Karpas-422 (cell line): ENCODE results near the gene GPR27. TPM values are rescaled to one million over a fixed set of nuclear protein-coding genes. Genes with fewer than 3 reads are reported as not detected.

Source experiments
- DNase-seq: peaks from one replicate; pipeline ENCODE4 v3.0.0-alpha.2; 2015
- H2AFZ ChIP-seq: fragments of 200-600 bp; sonication (generic); 2 replicates; pipeline ENCODE4 v1.6.1; 2014; ENCODE audit warnings: antibody characterized with exemption, low read length, mixed read lengths
- H3K27ac ChIP-seq: fragments of 200-600 bp; sonication (generic); 2 replicates; pipeline ENCODE4 v1.5.1; 2014; ENCODE audit warnings: mild to moderate bottlenecking, low read length, moderate library complexity
- H3K27me3 ChIP-seq: fragments of 200-600 bp; sonication (generic); 2 replicates; pipeline ENCODE4 v1.6.1; 2014; ENCODE audit warnings: low read length, mixed read lengths
- H3K36me3 ChIP-seq: fragments of 200-600 bp; sonication (generic); 2 replicates; pipeline ENCODE4 v1.6.1; 2014; ENCODE audit warnings: low read length, mixed read lengths; ENCODE audit not compliant: insufficient read depth
- H3K4me1 ChIP-seq: fragments of 200-600 bp; sonication (generic); 2 replicates; pipeline ENCODE4 v1.6.1; 2014; ENCODE audit warnings: mild to moderate bottlenecking, low read length, mixed read lengths
- H3K4me2 ChIP-seq: fragments of 200-600 bp; sonication (generic); 2 replicates; pipeline ENCODE4 v1.6.1; 2014; ENCODE audit warnings: low read length, low read depth, mild to moderate bottlenecking; ENCODE audit not compliant: poor library complexity, severe bottlenecking
- H3K4me3 ChIP-seq: fragments of 200-600 bp; sonication (generic); 2 replicates; pipeline ENCODE4 v1.5.1; 2014; ENCODE audit warnings: mild to moderate bottlenecking, antibody characterized with exemption, low read length, mixed read lengths
- H3K79me2 ChIP-seq: fragments of 200-600 bp; sonication (generic); 2 replicates; pipeline ENCODE4 v1.6.1; 2014; ENCODE audit warnings: mild to moderate bottlenecking, low read length, mixed read lengths
- H3K9ac ChIP-seq: fragments of 200-600 bp; sonication (generic); 2 replicates; pipeline ENCODE4 v1.6.0; 2014; ENCODE audit warnings: low read length
- H3K9me2 ChIP-seq: fragments of 200-600 bp; sonication (generic), shearing (Covaris generic); replicated peaks from 2 replicates; pipeline ENCODE4 v1.6.0; 2014; ENCODE audit warnings: mild to moderate bottlenecking, low read length, moderate library complexity; ENCODE audit not compliant: insufficient read depth
- H3K9me3 ChIP-seq: fragments of 300-700, 200-600 bp; sonication (generic); 2 replicates; pipeline ENCODE4 v1.6.1; 2014; ENCODE audit warnings: low read length, mixed read lengths
- H4K20me1 ChIP-seq: fragments of 200-600 bp; sonication (generic); 2 replicates; pipeline ENCODE4 v1.6.1; 2014; ENCODE audit warnings: mild to moderate bottlenecking, antibody characterized with exemption, low read length, low read depth; ENCODE audit not compliant: insufficient read depth
- total RNA-seq: library from RNA; depleted of rRNA; stranded (reverse); fragments of >200 nt; shearing (Covaris generic); gene quantifications from 2 replicates; pipeline ENCODE4 v1.2.3, GENCODE V29; 2014; ENCODE audit warnings: low replicate concordance

The GPR27 gene
- total RNA-seq, 1 experiment from 2014 or later: not detected

DNA sequence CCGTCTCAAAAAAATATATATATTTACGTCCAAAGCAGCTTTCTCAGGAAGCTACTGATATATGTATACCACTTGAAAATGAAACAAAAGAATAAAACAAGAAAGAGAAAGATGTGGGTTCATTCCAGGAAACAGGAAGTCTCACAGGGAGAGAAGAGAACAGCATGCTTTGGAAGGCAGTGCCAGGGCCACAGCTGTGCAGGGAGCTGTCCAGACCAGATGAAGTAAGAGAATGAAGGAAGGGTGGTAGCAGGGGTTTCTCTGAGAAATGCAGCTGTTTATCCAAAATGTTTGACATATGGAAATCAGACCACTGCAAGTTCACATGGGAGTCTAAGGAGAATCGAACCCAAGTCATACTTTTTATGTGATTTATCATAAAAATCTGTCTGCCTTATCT, 8.9 kb upstream of the GPR27 start:
- DNase-seq: no peak
- no peak overlapping the region for H3K4me3 ChIP-seq
- H3K27me3 ChIP-seq: peaks cover 3% of the 10 kb centered on the region; the same call in 1 of the 2 replicates
- H2AFZ ChIP-seq: no peak overlapping the region
- H4K20me1 ChIP-seq: no peaks in the 10 kb centered on the region
- H3K36me3 ChIP-seq: 0 out of 2 replicates have a peak, but pooled peaks cover 3% of the 10 kb centered on the region
- no peaks in the 10 kb centered on the region for H3K79me2 ChIP-seq
- no peak overlapping the region for H3K9ac ChIP-seq
- no peaks in the 10 kb centered on the region for H3K4me1 ChIP-seq
- no peak overlapping the region for H3K4me2 ChIP-seq
- no peaks in the 10 kb centered on the region for H3K9me2 ChIP-seq
- peaks cover 15% of the 10 kb centered on the region for H3K9me3 ChIP-seq
- no peak overlapping the region for H3K27ac ChIP-seq

- Histone ChIP-seq H3K79me2 (no peaks in the 10 kb centered on the region), H3K4me2 (no peak overlapping the region), H3K27ac (no peak overlapping the region), H3K27me3 (no peaks in the 10 kb centered on the region), H3K36me3 (no peaks in the 10 kb centered on the region), H2AFZ (no peak overlapping the region), H3K4me3 (no peak overlapping the region), H3K9ac (no peak overlapping the region), H3K4me1 (no peaks in the 10 kb centered on the region), H4K20me1 (no peaks in the 10 kb centered on the region), H3K9me3 (no peaks in the 10 kb centered on the region), H3K9me2 (no peaks in the 10 kb centered on the region)
- no peak for DNase-seq
Observed at GRCh38 chr3:71751602-71752001, 2.1 kb upstream of the GPR27 start.

DNA sequence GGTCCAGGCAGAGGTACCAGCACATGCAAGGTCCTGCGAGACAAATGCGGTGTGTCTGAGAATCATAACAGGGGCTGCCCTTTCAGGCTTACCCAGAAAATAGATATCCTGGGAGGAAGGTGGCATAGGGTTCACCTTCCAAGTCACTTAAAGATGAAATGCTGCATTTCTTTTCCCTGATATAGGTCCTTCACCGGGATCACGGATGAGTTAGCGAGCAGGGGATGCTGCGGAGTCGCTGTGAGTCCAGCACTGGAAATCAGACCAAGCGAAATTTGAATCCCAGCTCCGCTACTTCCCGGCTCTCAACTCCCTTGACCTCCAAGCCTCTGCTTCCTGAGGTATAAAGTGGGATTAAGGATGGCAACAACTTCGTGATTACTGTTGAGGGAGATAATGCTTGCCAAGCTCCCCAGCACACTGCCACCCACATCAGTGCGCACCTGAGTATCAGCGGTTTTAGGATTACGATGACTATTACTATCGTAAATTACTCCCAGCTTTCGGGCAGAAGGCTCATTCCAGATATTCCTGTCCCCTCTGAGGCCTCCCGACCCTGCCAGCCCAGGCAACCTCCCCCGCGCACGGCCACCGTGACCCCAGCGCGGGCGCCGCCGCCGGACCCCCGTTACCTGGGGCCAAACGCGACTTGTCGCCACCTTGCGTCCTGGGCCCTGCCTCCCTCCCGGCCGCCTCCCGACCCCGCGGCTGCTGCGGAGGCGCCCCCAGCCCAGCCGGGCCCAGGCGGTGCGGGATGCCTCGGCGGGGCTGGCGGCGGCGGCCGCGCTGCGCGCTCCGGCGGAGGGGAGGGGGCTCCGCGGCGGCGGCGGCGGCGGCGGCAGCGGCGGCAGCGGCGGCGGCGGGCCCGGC, 589 bp upstream of the GPR27 start:
- H3K9me3 ChIP-seq: no peaks in the 10 kb centered on the region
- no peaks in the 10 kb centered on the region for H3K79me2 ChIP-seq
- H3K27ac ChIP-seq: no peak overlapping the region
- no peaks in the 10 kb centered on the region for H3K9me2 ChIP-seq
- H3K9ac ChIP-seq: no peak overlapping the region
- H2AFZ ChIP-seq: no peak overlapping the region
- no peaks in the 10 kb centered on the region for H3K36me3 ChIP-seq
- no peak overlapping the region for H3K4me3 ChIP-seq
- H4K20me1 ChIP-seq: no peaks in the 10 kb centered on the region
- DNase-seq: no peak
- H3K4me2 ChIP-seq: no peak overlapping the region
- H3K27me3 ChIP-seq: no peaks in the 10 kb centered on the region
- H3K4me1 ChIP-seq: no peaks in the 10 kb centered on the region

- Histone ChIP-seq H3K4me3 (no peak overlapping the region), H3K4me1 (no peaks in the 10 kb centered on the region)
Observed at GRCh38 chr3:71754610-71755253, 1.1 kb downstream of the GPR27 start.

GRCh38 chr3:71758091-71758490, 4.4 kb downstream of the GPR27 start:
- no peak overlapping the region for H3K9ac ChIP-seq
- no peak overlapping the region for H3K4me3 ChIP-seq
- no peaks in the 10 kb centered on the region for H3K79me2 ChIP-seq
- H3K27me3 ChIP-seq: no peaks in the 10 kb centered on the region
- H3K36me3 ChIP-seq: no peaks in the 10 kb centered on the region
- no peak overlapping the region for H3K4me2 ChIP-seq
- H2AFZ ChIP-seq: no peak overlapping the region
- H3K4me1 ChIP-seq: peaks cover 8% of the 10 kb centered on the region
- no peaks in the 10 kb centered on the region for H3K9me3 ChIP-seq
- no peak overlapping the region for H3K27ac ChIP-seq
- H3K9me2 ChIP-seq: no peaks in the 10 kb centered on the region
- DNase-seq: no peak
- H4K20me1 ChIP-seq: no peaks in the 10 kb centered on the region; the same call in 1 of the 2 replicates

More at GRCh38 chr3:71754610-71755253, 1.1 kb downstream of the GPR27 start:
- no peaks in the 10 kb centered on the region for H3K79me2 ChIP-seq
- no peak for DNase-seq
- no peaks in the 10 kb centered on the region for H3K9me3 ChIP-seq
- no peak overlapping the region for H3K9ac ChIP-seq
- no peak overlapping the region for H3K4me2 ChIP-seq
- H4K20me1 ChIP-seq: no peaks in the 10 kb centered on the region; the same call in 1 of the 2 replicates
- no peaks in the 10 kb centered on the region for H3K9me2 ChIP-seq
- H3K27ac ChIP-seq: no peak overlapping the region
- H3K36me3 ChIP-seq: no peaks in the 10 kb centered on the region
- H2AFZ ChIP-seq: no peak overlapping the region
- no peaks in the 10 kb centered on the region for H3K27me3 ChIP-seq

DNA sequence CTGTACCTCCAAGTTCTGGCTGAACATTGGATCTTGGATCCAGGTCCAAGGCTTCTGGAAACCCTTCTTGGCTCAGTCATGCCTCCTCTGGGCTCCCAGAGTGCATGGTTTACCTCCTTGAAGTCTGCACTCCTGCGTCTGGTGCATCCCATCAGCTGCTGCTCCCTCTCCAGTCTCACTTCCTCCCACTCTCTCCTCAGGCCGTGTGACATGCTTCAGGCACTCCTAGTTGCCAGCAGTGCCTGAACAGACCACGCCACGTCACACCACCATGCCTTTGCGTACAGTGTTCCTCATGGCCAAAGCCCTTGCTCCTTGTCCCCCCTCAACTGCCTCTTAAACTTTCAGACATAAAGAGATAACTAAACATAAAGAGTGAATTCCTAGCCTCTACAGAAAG, 5.7 kb downstream of the GPR27 start:
- Histone ChIP-seq H4K20me1 (no peaks in the 10 kb centered on the region; the same call in 1 of the 2 replicates), H3K36me3 (no peaks in the 10 kb centered on the region), H3K9ac (no peak overlapping the region), H3K79me2 (no peaks in the 10 kb centered on the region), H3K9me3 (no peaks in the 10 kb centered on the region), H3K4me2 (no peak overlapping the region), H3K27ac (no peak overlapping the region), H3K4me3 (no peak overlapping the region), H3K27me3 (no peaks in the 10 kb centered on the region), H3K9me2 (no peaks in the 10 kb centered on the region), H2AFZ (no peak overlapping the region), H3K4me1 (peaks cover 18% of the 10 kb centered on the region)
- no peak for DNase-seq

DNA sequence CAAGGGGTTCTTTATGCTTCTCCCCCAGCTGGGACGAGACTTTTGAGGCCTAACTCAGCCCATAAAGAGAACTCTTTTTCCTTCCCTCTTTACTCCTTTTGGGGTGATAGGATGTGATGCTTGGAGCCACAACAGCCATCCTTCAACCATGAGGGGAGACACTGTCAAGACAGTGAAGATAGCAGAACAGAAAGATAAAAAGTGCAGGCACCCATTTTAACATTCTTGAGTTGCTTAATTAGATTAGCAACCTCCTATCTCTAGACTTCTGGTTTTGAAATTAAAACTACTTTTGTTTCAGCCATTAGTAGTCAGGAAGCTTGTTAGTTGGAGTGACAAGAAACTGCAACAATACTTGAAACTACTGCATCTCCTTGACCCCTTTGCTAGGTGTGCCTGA, 6.5 kb downstream of the GPR27 start:
- no peaks in the 10 kb centered on the region; the same call in 1 of the 2 replicates for H4K20me1 ChIP-seq
- H2AFZ ChIP-seq: no peak overlapping the region
- no peaks in the 10 kb centered on the region for H3K9me3 ChIP-seq
- H3K4me2 ChIP-seq: no peak overlapping the region
- no peak overlapping the region for H3K4me3 ChIP-seq
- H3K27me3 ChIP-seq: no peaks in the 10 kb centered on the region
- H3K79me2 ChIP-seq: no peaks in the 10 kb centered on the region
- no peak overlapping the region for H3K27ac ChIP-seq
- H3K9me2 ChIP-seq: no peaks in the 10 kb centered on the region
- H3K4me1 ChIP-seq: peaks cover 18% of the 10 kb centered on the region
- no peak overlapping the region for H3K9ac ChIP-seq
- no peaks in the 10 kb centered on the region for H3K36me3 ChIP-seq
- no peak for DNase-seq

GRCh38 chr3:71763426-71763825, 9.8 kb downstream of the GPR27 start:
- Histone ChIP-seq H3K4me2 (peak overlapping the region; percentile 64), H4K20me1 (no peaks in the 10 kb centered on the region; the same call in 1 of the 2 replicates), H3K27me3 (no peaks in the 10 kb centered on the region), H3K9me3 (no peaks in the 10 kb centered on the region), H3K9me2 (no peaks in the 10 kb centered on the region), H3K36me3 (no peaks in the 10 kb centered on the region), H3K79me2 (no peaks in the 10 kb centered on the region), H2AFZ (no peak overlapping the region), H3K4me3 (0 out of 2 replicates have a peak overlapping the region, but pooled peaks have one; percentile 3), H3K4me1 (peaks cover 18% of the 10 kb centered on the region), H3K27ac (no peak overlapping the region), H3K9ac (no peak overlapping the region)
- DNase-seq: peak; percentile 88
